Measurements from ENCODE around the gene MKKS. TPM values are rescaled to one million over a fixed set of nuclear protein-coding genes. Genes with fewer than 3 reads are reported as not detected.
A peak's percentile ranks its signal among the peaks of the same experiment; 100 is the strongest.
"Not testable (repeated sequence)": the region's sequence is repeated elsewhere in the genome, so short reads cannot be mapped to it uniquely, and the experiment has no call there.

The MKKS gene
- total RNA-seq, 1 experiment from 2014 or later = 20.9 TPM

GRCh38 chr20:10419550-10420133 lies 14.4 kb downstream of the MKKS start:
- Mint-ChIP-seq H3K27ac (no peak overlapping the region), H3K4me1 (peaks cover 22% of the 10 kb centered on the region), H3K27me3 (ENCODE audit: low read depth) (no peaks in the 10 kb centered on the region), H3K4me3 (no peak overlapping the region), H3K36me3 (peaks cover 28% of the 10 kb centered on the region), H3K9me3 (peaks cover 3% of the 10 kb centered on the region; the same call in 1 of the 2 replicates)
- no peak for DNase-seq (ENCODE audit: low spot score)
- peak; percentile 84 for TF ChIP-seq GABPB1 (CRISPR knock-in tag; IDR thresholded peaks at IDR 0.05)
- TF ChIP-seq AFF4 (CRISPR knock-in tag; IDR thresholded peaks at IDR 0.05; ENCODE audit: borderline replicate concordance) = no peak
- ATAC-seq = no peak
- CTCF ChIA-PET = no interaction called here
- POLR2A ChIA-PET = no interaction called here

DNA sequence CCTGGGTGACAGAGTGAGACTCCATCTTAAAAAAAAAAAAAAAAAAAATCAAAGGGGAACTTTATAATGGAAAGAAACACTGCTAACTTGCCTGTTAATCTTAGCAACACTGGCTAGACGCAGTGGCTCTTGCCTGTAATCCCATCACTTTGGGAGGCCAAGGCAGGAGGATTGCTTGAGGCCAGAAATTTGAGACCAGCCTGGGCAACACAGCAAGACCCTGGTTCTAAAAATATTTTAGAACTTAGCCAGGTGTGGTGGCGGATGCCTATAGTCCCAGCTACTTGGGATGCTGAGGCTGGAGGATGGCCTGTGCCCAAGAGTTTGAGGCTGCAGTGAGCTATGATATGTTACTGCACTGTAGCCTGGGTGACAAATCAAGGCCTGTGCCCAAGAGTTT lies 16.8 kb downstream of the MKKS start:
- H3K4me3 Mint-ChIP-seq; CTCF ChIA-PET; H3K27ac Mint-ChIP-seq; DNase-seq (ENCODE audit: low spot score); POLR2A ChIA-PET; H3K27me3 Mint-ChIP-seq (ENCODE audit: low read depth); ATAC-seq; H3K9me3 Mint-ChIP-seq: not testable (repeated sequence)
- Mint-ChIP-seq H3K4me1 (peaks cover 22% of the 10 kb centered on the region), H3K36me3 (peaks cover 21% of the 10 kb centered on the region)
- TF ChIP-seq GTF2I (CRISPR knock-in tag; conservative IDR thresholded peaks at IDR 0.05) (0 out of 2 replicates have a peak, but pooled peaks have one; percentile 24), ZNF121 (CRISPR knock-in tag; IDR thresholded peaks at IDR 0.05) (peak; percentile 85; the same call in 1 of the 2 replicates)

DNA sequence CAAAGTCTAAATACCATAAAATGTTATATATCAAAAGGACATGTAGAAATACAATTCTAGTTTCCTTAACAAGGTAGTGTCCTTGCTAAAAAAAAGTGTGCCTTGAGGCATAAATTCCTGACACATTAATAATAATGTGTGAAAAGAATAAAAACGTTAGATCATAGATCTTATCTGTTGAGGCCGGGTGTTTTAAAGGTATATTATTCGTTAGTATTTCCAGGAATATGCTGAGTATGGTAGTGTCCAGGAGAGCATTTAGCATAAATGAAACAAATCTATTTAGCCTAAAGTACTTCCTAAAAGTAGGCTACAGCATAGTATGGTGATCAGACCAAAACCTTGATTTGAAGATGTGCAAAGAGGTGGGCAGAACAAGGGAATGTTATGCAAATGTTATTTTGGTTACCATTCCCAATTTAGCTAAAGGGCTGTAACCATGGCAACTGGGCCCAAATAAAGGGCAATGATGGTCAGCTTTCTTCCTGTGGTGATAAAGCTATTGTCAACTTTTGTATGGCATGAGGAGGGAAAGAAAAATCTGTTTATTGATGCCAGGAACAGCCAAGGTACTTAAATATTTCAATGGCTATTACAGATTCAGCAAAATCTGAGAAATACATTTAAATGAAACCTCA lies 18.9 kb downstream of the MKKS start:
- H3K4me3 Mint-ChIP-seq = no peak overlapping the region
- POLR2A ChIA-PET = no interaction called here
- H3K9me3 Mint-ChIP-seq = no peaks in the 10 kb centered on the region
- peaks cover 17% of the 10 kb centered on the region for H3K4me1 Mint-ChIP-seq
- H3K27me3 Mint-ChIP-seq (ENCODE audit: low read depth) = no peaks in the 10 kb centered on the region
- peak; percentile 31 for DNase-seq (ENCODE audit: low spot score)
- peaks cover 20% of the 10 kb centered on the region for H3K36me3 Mint-ChIP-seq
- no peak overlapping the region; the same call in none of the 2 replicates for H3K27ac Mint-ChIP-seq
- CTCF ChIA-PET = interaction anchor here (0.5 kb wide), 1 partner anchor 21 kb away, joined by 3 read pairs; no protein-coding TSS in a partner anchor
- ATAC-seq = no peak
- TF ChIP-seq ERG (CRISPR knock-in tag; IDR thresholded peaks at IDR 0.05) (no peak), NR1H2 (CRISPR knock-in tag; IDR thresholded peaks at IDR 0.05) (no peak), JUN (CRISPR knock-in tag; IDR thresholded peaks at IDR 0.05) (no peak), PRRX2 (CRISPR knock-in tag; IDR thresholded peaks at IDR 0.05) (no peak), ARID4B (CRISPR knock-in tag; IDR thresholded peaks at IDR 0.05; ENCODE audit: borderline replicate concordance) (no peak), RELA (CRISPR knock-in tag; IDR thresholded peaks at IDR 0.05; ENCODE audit: borderline replicate concordance) (no peak)
- TF ChIP-seq, protein P1, sequence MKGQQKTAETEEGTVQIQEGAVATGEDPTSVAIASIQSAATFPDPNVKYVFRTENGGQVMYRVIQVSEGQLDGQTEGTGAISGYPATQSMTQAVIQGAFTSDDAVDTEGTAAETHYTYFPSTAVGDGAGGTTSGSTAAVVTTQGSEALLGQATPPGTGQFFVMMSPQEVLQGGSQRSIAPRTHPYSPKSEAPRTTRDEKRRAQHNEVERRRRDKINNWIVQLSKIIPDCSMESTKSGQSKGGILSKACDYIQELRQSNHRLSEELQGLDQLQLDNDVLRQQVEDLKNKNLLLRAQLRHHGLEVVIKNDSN (CRISPR knock-in tag; IDR thresholded peaks at IDR 0.05) = no peak
- TF ChIP-seq, protein P2, sequence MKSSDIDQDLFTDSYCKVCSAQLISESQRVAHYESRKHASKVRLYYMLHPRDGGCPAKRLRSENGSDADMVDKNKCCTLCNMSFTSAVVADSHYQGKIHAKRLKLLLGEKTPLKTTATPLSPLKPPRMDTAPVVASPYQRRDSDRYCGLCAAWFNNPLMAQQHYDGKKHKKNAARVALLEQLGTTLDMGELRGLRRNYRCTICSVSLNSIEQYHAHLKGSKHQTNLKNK (CRISPR knock-in tag; IDR thresholded peaks at IDR 0.05) = no peak
- TF ChIP-seq, protein P3, sequence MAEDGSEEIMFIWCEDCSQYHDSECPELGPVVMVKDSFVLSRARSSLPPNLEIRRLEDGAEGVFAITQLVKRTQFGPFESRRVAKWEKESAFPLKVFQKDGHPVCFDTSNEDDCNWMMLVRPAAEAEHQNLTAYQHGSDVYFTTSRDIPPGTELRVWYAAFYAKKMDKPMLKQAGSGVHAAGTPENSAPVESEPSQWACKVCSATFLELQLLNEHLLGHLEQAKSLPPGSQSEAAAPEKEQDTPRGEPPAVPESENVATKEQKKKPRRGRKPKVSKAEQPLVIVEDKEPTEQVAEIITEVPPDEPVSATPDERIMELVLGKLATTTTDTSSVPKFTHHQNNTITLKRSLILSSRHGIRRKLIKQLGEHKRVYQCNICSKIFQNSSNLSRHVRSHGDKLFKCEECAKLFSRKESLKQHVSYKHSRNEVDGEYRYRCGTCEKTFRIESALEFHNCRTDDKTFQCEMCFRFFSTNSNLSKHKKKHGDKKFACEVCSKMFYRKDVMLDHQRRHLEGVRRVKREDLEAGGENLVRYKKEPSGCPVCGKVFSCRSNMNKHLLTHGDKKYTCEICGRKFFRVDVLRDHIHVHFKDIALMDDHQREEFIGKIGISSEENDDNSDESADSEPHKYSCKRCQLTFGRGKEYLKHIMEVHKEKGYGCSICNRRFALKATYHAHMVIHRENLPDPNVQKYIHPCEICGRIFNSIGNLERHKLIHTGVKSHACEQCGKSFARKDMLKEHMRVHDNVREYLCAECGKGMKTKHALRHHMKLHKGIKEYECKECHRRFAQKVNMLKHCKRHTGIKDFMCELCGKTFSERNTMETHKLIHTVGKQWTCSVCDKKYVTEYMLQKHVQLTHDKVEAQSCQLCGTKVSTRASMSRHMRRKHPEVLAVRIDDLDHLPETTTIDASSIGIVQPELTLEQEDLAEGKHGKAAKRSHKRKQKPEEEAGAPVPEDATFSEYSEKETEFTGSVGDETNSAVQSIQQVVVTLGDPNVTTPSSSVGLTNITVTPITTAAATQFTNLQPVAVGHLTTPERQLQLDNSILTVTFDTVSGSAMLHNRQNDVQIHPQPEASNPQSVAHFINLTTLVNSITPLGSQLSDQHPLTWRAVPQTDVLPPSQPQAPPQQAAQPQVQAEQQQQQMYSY (CRISPR knock-in tag; IDR thresholded peaks at IDR 0.05) = no peak

Data from WTC11 (cell line).